Activated CD8-positive, alpha-beta memory T cell treated with anti-CD3 and anti-CD28 coated beads, Interleukin-2, amount 50 U/mL, for 1 hour (primary cell): ENCODE measurements around the gene TBXAS1.
"Not testable (repeated sequence)": the region's sequence is repeated elsewhere in the genome, so short reads cannot be mapped to it uniquely, and the experiment has no call there.

Source experiments
- DNase-seq: peaks from one replicate; pipeline ENCODE4 v3.0.0-alpha.2; 2020; ENCODE audit errors: extremely low read depth

The TBXAS1 gene

DNA sequence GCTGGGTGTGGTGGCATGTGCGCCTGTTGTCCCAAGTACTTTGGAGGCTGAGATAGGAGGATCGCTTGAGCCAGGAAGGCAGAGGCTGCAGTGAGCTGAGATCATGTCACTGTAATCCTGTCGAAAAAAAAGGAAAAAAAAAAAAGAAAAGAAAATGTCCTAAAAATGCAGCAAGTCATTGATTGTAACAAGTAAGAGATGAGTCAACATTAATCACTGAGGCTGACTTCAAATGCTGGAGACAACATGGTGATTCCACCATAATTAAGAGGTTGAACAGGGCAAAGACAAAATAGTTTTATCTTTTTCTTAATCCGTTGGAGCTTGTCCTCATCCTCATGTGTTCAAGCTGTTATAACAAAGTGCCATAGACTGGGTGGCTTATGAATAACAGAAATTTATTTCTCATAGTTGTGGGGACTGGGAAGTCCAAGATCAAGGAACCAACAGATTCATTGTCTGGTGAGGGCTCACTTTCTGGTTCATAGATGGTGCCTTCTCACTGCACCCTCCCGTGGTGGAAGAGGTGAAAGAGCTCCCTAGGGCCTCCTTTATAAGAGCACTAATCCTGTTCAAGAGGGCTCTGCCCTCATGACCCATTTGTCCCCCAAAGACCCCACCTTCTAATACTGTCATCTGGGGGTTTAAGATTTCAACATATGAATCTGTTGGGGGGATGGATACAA, 60.3 kb downstream of the TBXAS1 start:
- no peak for DNase-seq

DNA sequence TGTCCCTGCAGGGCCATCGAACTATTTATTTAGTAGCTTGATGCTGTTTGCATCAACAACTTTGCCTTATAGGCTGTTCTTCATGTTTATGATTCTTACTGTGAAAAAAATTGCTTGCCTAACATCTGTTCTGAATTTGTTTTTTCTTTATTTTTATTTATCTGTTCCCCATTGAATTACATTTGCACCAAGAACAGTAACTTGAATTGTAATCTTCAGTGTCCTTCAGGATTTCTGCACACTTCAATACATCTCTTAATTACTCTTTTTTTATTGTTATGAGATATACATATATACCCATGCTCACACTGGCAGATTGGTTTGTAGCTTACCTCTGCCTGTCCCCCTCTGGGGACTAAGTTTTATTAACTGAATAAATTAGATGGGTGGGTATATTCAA, 64.4 kb downstream of the TBXAS1 start:
- no peak for DNase-seq

DNA sequence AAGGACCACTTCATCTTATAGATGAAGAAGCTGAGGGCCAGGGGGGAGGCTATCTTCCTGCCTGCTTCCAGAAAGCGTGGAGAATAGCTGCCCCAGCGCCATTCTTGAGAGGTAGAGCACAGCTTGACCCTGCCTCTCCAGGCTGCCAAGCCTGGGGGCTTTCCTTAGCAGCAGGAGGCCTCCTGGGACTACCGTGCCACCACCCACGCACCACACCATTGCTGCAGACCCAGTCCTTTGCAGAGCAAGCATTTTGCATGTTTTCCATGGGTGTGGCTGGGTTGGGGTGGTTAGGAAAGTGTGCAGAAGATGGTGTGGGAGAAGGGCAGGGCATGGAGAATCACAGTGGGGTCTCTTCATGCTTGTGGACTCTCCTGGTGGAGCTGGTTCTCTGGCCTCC, 64.9 kb downstream of the TBXAS1 start:
- DNase-seq = no peak

DNA sequence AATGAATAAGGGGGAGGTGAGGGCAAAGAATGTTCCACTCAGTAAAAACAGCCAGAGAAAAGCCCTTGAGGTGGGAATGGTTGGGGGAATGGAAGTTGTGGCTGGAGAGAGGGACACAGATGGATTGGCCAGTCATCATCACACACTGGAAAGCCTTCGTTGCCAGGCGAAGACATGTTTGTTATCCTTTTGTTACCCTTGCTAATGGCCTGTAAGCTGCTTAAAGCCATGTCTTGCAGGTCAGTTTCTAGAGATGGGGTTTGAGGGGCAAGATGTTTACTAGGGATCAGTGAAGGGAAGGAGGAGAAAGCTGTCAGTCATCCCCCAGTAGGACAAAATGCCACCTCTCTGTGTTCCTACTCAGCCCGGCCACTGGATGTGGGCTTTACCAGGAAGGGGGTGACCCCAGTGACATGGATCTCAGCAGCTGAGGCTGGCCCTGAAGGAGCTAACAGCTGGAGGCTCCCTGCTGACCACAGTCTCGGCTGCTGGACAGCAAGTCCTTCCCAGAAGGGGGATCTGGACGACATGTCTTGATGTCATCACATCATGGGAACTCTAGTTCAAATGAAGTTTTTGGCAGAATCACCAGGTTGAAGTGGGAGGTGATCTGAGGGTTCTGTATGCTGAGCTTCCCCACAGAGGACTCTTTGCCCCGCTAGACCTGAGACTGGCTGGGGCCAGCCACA, 66.2 kb downstream of the TBXAS1 start:
- DNase-seq = no peak

- DNase-seq = no peak
Measured at GRCh38 chr7:139896288-139896687, 67.2 kb downstream of the TBXAS1 start.

- no peak for DNase-seq
Measured at GRCh38 chr7:139896831-139897230, 67.8 kb downstream of the TBXAS1 start.

DNA sequence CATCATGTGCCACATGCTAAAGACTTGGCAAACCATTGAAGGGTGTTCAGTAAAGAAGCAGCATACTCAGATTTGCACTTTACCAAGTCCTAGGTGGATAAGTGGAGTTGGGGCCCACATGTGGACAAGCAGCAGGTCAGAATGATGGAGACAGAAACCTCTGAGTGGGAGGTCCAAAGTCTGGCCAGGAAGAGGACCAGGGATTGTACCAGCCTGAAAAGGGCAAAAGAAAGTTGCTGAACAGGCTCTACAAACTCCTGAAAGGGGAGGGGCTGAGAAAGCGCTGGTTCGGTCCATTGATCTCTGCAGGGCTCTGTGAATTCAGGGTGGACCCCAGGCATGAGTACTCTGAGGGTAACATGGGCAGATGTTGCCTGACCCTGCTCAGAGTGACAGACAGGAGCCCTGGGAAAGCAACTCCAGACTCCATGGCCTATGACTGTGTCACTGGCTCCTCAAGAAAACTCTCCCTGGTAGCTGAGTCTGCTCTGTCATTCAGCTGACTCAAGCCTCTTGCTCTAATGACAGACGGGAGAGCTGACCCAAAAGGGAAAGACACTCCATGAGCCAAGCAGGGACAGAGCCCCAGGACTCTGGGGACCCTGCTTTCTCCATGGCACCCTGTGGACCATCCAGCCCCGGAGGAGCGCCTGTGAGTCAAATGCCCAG, 68.5 kb downstream of the TBXAS1 start:
- DNase-seq = no peak

- no peak for DNase-seq
Measured at GRCh38 chr7:139898483-139898882, 69.4 kb downstream of the TBXAS1 start.

GRCh38 chr7:139899328-139899955, 70.4 kb downstream of the TBXAS1 start:
- no peak for DNase-seq

- DNase-seq = no peak
Measured at GRCh38 chr7:139900326-139900725, 71.3 kb downstream of the TBXAS1 start.

DNA sequence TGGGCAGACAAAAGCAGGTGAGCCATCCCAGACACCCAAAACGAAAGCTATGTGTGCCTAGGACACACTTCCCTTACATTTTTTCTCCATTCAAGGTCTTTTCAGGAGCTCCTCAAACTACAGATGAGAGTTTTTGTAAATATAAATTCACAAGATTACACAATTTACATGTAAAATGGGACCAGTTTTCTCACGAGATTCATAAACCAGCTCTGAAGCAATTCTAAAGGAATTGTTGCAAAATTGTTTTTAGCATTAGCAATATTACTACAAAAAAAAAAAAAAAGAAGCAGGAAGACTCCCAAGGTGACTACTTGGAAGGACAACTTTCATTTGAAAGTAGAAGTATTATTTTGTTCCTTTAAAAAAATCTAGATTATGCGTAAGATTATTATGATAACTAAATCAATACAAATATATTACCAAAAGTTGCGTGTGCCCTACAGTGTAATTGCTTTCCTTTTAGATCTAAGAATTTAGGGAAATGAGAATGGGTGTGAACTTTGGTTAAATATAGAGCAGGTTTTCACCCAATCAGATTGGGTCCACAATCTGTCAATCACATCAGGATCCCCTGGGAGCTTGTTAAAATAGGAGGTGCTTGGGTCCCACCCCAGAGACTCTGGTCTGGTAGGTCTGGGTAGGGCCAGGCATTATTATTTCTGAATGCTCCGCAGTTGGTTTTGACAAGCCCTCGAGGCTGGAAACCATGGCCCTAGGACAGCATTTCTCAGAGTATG, 72.2 kb downstream of the TBXAS1 start:
- DNase-seq = no peak

DNA sequence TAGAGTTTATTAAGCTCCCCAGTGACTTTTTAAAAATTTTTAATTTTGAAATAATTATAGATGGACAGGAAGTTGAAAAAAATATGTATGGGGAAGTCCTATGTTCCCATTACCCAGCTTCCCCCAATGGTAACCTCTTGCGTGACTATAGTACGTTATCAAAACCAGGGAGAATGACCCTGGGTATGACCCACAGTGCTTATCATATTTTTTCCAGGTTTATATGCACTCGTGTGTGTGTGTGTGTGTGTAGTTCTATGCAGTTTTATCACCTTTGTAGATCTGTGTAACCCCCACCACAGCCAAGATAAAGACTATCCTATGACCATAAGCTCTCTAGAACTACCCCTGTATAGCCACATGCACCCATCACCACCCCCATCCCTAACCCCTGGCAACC, 72.8 kb downstream of the TBXAS1 start:
- DNase-seq = no peak

GRCh38 chr7:139902436-139903102, 73.5 kb downstream of the TBXAS1 start:
- DNase-seq = no peak

DNA sequence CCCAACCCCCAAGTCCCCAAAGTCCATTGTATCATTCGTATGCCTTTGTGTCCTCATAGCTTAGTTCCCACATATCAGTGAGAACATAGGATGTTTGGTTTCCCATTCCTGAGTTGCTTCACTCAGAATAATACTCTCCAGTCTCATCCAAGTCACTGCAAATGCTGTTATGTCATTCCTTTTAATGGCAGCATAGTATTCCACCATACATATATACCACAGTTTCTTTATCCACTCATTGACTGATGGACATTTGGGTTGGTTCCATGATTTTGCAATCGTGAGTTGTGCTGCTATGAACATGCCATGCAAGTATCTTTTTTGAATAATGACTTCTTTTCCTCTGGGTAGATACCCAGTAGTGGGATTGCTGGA, 74.0 kb downstream of the TBXAS1 start:
- not testable (repeated sequence) for DNase-seq

- DNase-seq = no peak
Measured at GRCh38 chr7:139906879-139907278, 77.8 kb downstream of the TBXAS1 start.

DNA sequence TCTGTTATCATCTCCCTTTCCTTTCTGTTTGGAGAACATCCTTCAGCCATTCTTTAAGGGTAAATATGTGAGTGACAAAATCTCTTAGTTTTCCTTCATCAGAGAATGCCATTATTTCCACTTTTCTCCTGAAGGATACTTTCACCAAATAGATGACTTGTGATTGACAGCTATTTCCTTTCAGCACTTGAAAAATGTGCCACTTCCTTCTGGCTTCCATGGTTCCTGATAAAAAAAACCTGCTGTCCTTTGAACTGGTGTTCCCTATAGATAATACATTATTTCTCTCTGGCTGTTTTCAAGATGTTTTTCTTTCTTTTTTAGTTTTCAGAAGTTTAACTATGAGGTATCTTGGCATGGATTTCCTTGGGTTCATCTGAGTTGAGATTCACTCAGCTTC, 79.7 kb downstream of the TBXAS1 start:
- no peak for DNase-seq

DNA sequence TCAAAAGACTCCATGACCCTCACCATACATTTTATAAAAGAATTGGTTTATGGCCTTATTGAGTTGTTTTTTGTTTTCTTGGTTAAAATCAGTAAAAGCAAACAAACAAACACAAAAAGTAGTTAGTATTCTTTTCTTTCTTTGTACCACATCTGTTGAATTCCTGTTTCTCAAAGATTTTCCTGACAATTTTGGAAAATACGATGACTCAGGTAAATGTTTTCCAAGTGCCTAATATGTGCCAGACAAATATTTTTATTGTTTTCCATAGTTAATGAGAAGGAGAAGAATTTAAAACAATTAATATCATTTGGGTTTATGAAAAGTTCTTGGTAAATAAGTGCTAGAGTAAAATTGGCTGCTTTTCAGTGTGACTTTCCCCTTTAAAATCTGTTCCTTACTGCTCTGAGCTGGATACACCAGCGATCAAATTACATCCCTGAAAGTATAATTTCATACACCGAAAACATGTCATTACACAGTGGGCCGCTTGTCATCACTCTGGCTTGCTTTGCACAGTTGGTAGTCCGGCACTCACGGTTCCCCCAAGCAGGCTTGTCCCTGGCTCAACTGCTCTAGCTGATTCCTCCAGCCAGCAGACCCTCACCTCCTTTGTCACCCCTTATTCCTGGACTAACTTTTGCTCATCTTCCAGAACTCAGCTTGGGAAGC, 80.5 kb downstream of the TBXAS1 start:
- no peak for DNase-seq

- DNase-seq = no peak
Measured at GRCh38 chr7:139913021-139913844, 84.2 kb downstream of the TBXAS1 start.

- no peak for DNase-seq
Measured at GRCh38 chr7:139913845-139914135, 84.7 kb downstream of the TBXAS1 start.
